HCT116 (cell line): ENCODE measurements around the gene GRM8. TPM values are rescaled to one million over a fixed set of nuclear protein-coding genes. Genes with fewer than 3 reads are reported as not detected.

ENCODE experiments used
- ATAC-seq: fragments of 200-7000 bp; cut with Tn5 transposase; 2 replicates; pipeline ENCODE4 v1.9.1; 2020; ENCODE audit warnings: mild to moderate bottlenecking, moderate library complexity
- BruUV-seq: library from RNA; stranded (reverse); fragments of 400-500 nt; replicated peaks from 2 replicates; lab custom pipeline; 2021; lab: Mats Ljungman, UMichigan
- CTCF ChIA-PET: fragments of 300-600 bp; sonication (Branson Sonifier 250); formaldehyde crosslinking; loops from one replicate; lab custom pipeline; 2021; ENCODE audit warnings: antibody characterized with exemption; lab: Charles Lee
- POLR2A ChIA-PET: fragments of 300-600, 350-600 bp; sonication (Branson Sonifier 250); formaldehyde crosslinking; loops from one replicate; lab custom pipeline; 2021; ENCODE audit warnings: antibody characterized with exemption; lab: Charles Lee
- RAD21 ChIA-PET, 2 experiments: fragments of 300-600 bp; sonication (Branson Sonifier 250); formaldehyde crosslinking; loops; one replicate each; lab custom pipeline; 2023; ENCODE audit warnings: low total read pairs in 2 of 2; ENCODE audit not compliant: uncharacterized antibody in 2 of 2, unreplicated experiment in 2 of 2, low non-redundant PET in 1 of 2; lab: Charles Lee
- DNase-seq: peaks from one replicate; pipeline ENCODE4 v3.0.0-alpha.2; 2010; ENCODE audit warnings: low read depth, low spot score
- H2AFZ ChIP-seq: fragments of 200-600 bp; shearing (Covaris generic), sonication (generic); 2 replicates; pipeline ENCODE4 v1.6.1; 2017; ENCODE audit warnings: low read depth, mixed run types, mixed read lengths, antibody characterized with exemption, low read length; ENCODE audit not compliant: poor library complexity, severe bottlenecking
- H3K27ac ChIP-seq: 2 replicates; pipeline ENCODE4 v1.5.1; 2012; ENCODE audit warnings: low read depth, low read length
- H3K27me3 ChIP-seq: fragments of 200-600 bp; sonication (generic); 2 replicates; pipeline ENCODE4 v1.6.1; 2016; ENCODE audit warnings: mixed run types, low read length, mixed read lengths; ENCODE audit not compliant: insufficient read depth
- H3K36me3 ChIP-seq, 2 experiments: fragments of 200-500 bp in 1 of 2; fragments of 200-600 bp in 1 of 2; sonication (Bioruptor generic) in 1 of 2; sonication (generic) in 1 of 2; 2 replicates each; pipeline versions ENCODE4 v1.5.1 to v1.6.1; 2014 to 2016; ENCODE audit warnings: low read length in 2 of 2, inconsistent platforms in 1 of 2, mixed read lengths in 1 of 2, mixed run types in 1 of 2; ENCODE audit not compliant: insufficient read depth in 2 of 2, control insufficient read depth in 1 of 2
- H3K4me1 ChIP-seq, 2 experiments: fragments of 200-600 bp in 1 of 2; sonication (generic) in 1 of 2; 2 replicates each; pipeline versions ENCODE4 v1.5.1 to v1.6.1; 2012 to 2017; ENCODE audit warnings: low read length in 2 of 2, inconsistent platforms in 1 of 2, mild to moderate bottlenecking in 1 of 2, mixed read lengths in 1 of 2, mixed run types in 1 of 2, moderate library complexity in 1 of 2; ENCODE audit not compliant: insufficient read depth in 2 of 2, control insufficient read depth in 1 of 2
- H3K4me2 ChIP-seq: fragments of 200-600 bp; sonication (generic); 2 replicates; pipeline ENCODE4 v1.6.1; 2017; ENCODE audit warnings: mixed run types, low read length, mixed read lengths
- H3K4me3 ChIP-seq, 2 experiments: fragments of 200-600 bp in 1 of 2; sonication (generic) in 1 of 2; replicated peaks in 1 of 2; 2 replicates each; pipeline ENCODE4 v1.5.1; 2011 to 2016; ENCODE audit warnings: low read length in 2 of 2, control low read depth in 1 of 2, low read depth in 1 of 2, mild to moderate bottlenecking in 1 of 2, mixed read lengths in 1 of 2, mixed run types in 1 of 2
- H3K79me2 ChIP-seq: fragments of 200-600 bp; sonication (generic); 2 replicates; pipeline ENCODE4 v1.6.1; 2017; ENCODE audit warnings: mild to moderate bottlenecking, mixed run types, low read length, moderate library complexity, mixed read lengths; ENCODE audit not compliant: insufficient read depth
- H3K9ac ChIP-seq: fragments of 200-600 bp; sonication (generic); 2 replicates; pipeline ENCODE4 v1.6.1; 2016; ENCODE audit warnings: low read length, mixed read lengths
- H3K9me2 ChIP-seq: fragments of 200-600 bp; sonication (generic), shearing (Covaris generic); 2 replicates; pipeline ENCODE4 v1.6.1; 2017; ENCODE audit warnings: mixed run types, mild to moderate bottlenecking, moderate library complexity; ENCODE audit not compliant: insufficient read depth
- H3K9me3 ChIP-seq, 2 experiments: fragments of 200-500 bp in 1 of 2; fragments of 200-600 bp in 1 of 2; sonication (Bioruptor generic) in 1 of 2; sonication (generic) in 1 of 2; 2 replicates each; pipeline ENCODE4 v1.6.1; 2014 to 2017; ENCODE audit warnings: low read length in 2 of 2, mixed read lengths in 2 of 2, inconsistent platforms in 1 of 2, low read depth in 1 of 2, mild to moderate bottlenecking in 1 of 2, mixed run types in 1 of 2, moderate library complexity in 1 of 2; ENCODE audit not compliant: control insufficient read depth in 1 of 2, insufficient read depth in 1 of 2
- H4K20me1 ChIP-seq: fragments of 200-600 bp; sonication (generic), shearing (Covaris generic); 2 replicates; pipeline ENCODE4 v1.6.1; 2017; ENCODE audit warnings: mixed run types, mild to moderate bottlenecking, moderate library complexity; ENCODE audit not compliant: insufficient read depth
- CBX3 ChIP-seq: IDR thresholded peaks from 2 replicates; pipeline ENCODE4 v1.6.1; 2012; ENCODE audit warnings: low read depth
- EGR1 ChIP-seq: IDR thresholded peaks from 2 replicates; pipeline ENCODE4 v1.6.1; 2012; ENCODE audit warnings: low read depth
- ELF1 ChIP-seq: IDR thresholded peaks from 2 replicates; pipeline ENCODE4 v1.6.1; 2012; ENCODE audit warnings: low read depth, borderline replicate concordance
- EZH2 ChIP-seq: fragments of 200-600 bp; sonication (generic); IDR thresholded peaks from 2 replicates; pipeline ENCODE4 v1.6.1; 2017; ENCODE audit warnings: antibody characterized with exemption, mixed run types
- EZH2phosphoT487 ChIP-seq: fragments of 200-600 bp; IDR thresholded peaks from 2 replicates; pipeline ENCODE4 v1.6.1; 2018; ENCODE audit warnings: antibody characterized with exemption, borderline replicate concordance
- JUND ChIP-seq: IDR thresholded peaks from 2 replicates; pipeline ENCODE4 v1.6.1; 2012
- POLR2A ChIP-seq: IDR thresholded peaks from 2 replicates; pipeline ENCODE4 v1.7.0; 2011; ENCODE audit warnings: borderline replicate concordance; ENCODE audit not compliant: insufficient read depth, insufficient read length; ENCODE audit errors: extremely low read depth
- POLR2AphosphoS5 ChIP-seq: IDR thresholded peaks from 2 replicates; pipeline ENCODE4 v1.6.1; 2011; ENCODE audit warnings: mild to moderate bottlenecking, low read depth, low read length, moderate library complexity
- SIN3A ChIP-seq: IDR thresholded peaks from 2 replicates; pipeline ENCODE4 v1.6.1; 2012; ENCODE audit warnings: low read depth
- SP1 ChIP-seq: IDR thresholded peaks from 2 replicates; pipeline ENCODE4 v1.6.1; 2012; ENCODE audit warnings: low read depth
- TCF7L2 ChIP-seq: IDR thresholded peaks from 2 replicates; pipeline ENCODE4 v1.7.0; 2011; ENCODE audit warnings: borderline replicate concordance, inconsistent platforms; ENCODE audit not compliant: insufficient read depth, insufficient read length; ENCODE audit errors: extremely low read depth
- YY1 ChIP-seq: IDR thresholded peaks from 2 replicates; pipeline ENCODE4 v1.6.1; 2011; ENCODE audit warnings: low read length, low read depth, moderate library complexity, mild to moderate bottlenecking; ENCODE audit not compliant: insufficient replicate concordance; ENCODE audit errors: extremely low read depth
- ZFX ChIP-seq: fragments of 450-650 bp; IDR thresholded peaks from 2 replicates; pipeline ENCODE4 v1.6.1; 2017
- ZNF274 ChIP-seq: fragments of 200-500 bp; sonication (Bioruptor generic); IDR thresholded peaks from 2 replicates; pipeline ENCODE4 v1.6.1; 2014; ENCODE audit warnings: mild to moderate bottlenecking, low read depth, low read length, inconsistent platforms
- intact Hi-C: fragments of 100-400 bp; cut with micrococcal nuclease; formaldehyde crosslinking; loops from 2 replicates; pipeline ENCODE4 v1.10.0; 2022
- total RNA-seq: library from RNA; stranded (reverse); gene quantifications from one replicate; pipeline ENCODE4 v1.2.1, GENCODE V29; 2021; ENCODE audit not compliant: unreplicated experiment
- TF ChIP-seq, protein P1 (sequence below): IDR thresholded peaks from 2 replicates; pipeline ENCODE4 v1.6.1; 2012; ENCODE audit warnings: low read depth
- TF ChIP-seq, protein P2 (sequence below): IDR thresholded peaks from 2 replicates; pipeline ENCODE4 v1.6.1; 2012
- TF ChIP-seq, protein P3 (sequence below): IDR thresholded peaks from 2 replicates; pipeline ENCODE4 v1.6.1; 2011; ENCODE audit warnings: mild to moderate bottlenecking, low read length, moderate library complexity; ENCODE audit not compliant: insufficient replicate concordance; ENCODE audit errors: extremely low read depth
- TF ChIP-seq, protein P4 (sequence below): IDR thresholded peaks from 2 replicates; pipeline ENCODE4 v1.6.1; 2012
- TF ChIP-seq, protein P5 (sequence below), 3 experiments: fragments of 200-600 bp in 1 of 3; sonication (generic) in 1 of 3; IDR thresholded peaks in 2 of 3; conservative IDR thresholded peaks in 1 of 3; 2 replicates each; pipeline ENCODE4 v1.5.1; 2012 to 2017; ENCODE audit warnings: low read depth in 2 of 3, low read length in 2 of 3, antibody characterized with exemption in 1 of 3, borderline replicate concordance in 1 of 3, control low read depth in 1 of 3, mild to moderate bottlenecking in 1 of 3, mixed read lengths in 1 of 3, mixed run types in 1 of 3, moderate library complexity in 1 of 3; ENCODE audit not compliant: insufficient read depth in 1 of 3

GRM8 gene
- total RNA-seq, 1 experiment from 2014 or later, result 0.05 TPM

DNA sequence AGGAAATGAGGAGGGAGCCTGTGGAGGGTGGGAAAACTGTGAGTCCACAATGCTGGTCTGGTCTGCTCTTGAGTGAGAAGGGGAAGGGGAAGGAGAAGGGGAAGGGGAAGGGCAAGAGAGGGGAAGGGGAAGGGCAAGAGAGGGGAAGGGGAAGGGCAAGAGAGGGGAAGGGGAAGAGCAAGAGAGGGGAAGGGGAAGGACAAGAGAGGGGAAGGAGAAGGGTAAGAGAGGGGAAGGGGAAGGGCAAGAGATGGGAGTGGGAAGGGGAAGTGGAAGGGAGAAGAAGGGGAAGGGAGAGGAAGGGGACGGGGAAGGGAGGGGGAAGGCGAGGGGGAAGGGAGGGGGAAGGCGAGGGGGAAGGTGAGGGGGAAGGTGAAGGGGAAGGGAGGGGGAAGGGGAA, 213.2 kb downstream of the GRM8 start:
- H3K9me2 ChIP-seq, result no peaks in the 10 kb centered on the region
- no peak for ATAC-seq
- no peaks in the 10 kb centered on the region for H3K9me3 ChIP-seq
- TF ChIP-seq JUND, result no peak
- no peak for TF ChIP-seq POLR2AphosphoS5
- TF ChIP-seq ZFX, result no peak
- TF ChIP-seq, protein P1, sequence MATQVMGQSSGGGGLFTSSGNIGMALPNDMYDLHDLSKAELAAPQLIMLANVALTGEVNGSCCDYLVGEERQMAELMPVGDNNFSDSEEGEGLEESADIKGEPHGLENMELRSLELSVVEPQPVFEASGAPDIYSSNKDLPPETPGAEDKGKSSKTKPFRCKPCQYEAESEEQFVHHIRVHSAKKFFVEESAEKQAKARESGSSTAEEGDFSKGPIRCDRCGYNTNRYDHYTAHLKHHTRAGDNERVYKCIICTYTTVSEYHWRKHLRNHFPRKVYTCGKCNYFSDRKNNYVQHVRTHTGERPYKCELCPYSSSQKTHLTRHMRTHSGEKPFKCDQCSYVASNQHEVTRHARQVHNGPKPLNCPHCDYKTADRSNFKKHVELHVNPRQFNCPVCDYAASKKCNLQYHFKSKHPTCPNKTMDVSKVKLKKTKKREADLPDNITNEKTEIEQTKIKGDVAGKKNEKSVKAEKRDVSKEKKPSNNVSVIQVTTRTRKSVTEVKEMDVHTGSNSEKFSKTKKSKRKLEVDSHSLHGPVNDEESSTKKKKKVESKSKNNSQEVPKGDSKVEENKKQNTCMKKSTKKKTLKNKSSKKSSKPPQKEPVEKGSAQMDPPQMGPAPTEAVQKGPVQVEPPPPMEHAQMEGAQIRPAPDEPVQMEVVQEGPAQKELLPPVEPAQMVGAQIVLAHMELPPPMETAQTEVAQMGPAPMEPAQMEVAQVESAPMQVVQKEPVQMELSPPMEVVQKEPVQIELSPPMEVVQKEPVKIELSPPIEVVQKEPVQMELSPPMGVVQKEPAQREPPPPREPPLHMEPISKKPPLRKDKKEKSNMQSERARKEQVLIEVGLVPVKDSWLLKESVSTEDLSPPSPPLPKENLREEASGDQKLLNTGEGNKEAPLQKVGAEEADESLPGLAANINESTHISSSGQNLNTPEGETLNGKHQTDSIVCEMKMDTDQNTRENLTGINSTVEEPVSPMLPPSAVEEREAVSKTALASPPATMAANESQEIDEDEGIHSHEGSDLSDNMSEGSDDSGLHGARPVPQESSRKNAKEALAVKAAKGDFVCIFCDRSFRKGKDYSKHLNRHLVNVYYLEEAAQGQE, result no peak
- TF ChIP-seq, protein P2, sequence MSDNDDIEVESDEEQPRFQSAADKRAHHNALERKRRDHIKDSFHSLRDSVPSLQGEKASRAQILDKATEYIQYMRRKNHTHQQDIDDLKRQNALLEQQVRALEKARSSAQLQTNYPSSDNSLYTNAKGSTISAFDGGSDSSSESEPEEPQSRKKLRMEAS, result no peak
- TF ChIP-seq ELF1, result no peak
- TF ChIP-seq YY1, result no peak
- no peak for TF ChIP-seq CBX3
- no peak for TF ChIP-seq POLR2A
- TF ChIP-seq EZH2phosphoT487, result no peak
- TF ChIP-seq EGR1, result no peak
- no peak for TF ChIP-seq EZH2
- TF ChIP-seq SIN3A, result no peak
- no peak for TF ChIP-seq SP1
- TF ChIP-seq, protein P3, sequence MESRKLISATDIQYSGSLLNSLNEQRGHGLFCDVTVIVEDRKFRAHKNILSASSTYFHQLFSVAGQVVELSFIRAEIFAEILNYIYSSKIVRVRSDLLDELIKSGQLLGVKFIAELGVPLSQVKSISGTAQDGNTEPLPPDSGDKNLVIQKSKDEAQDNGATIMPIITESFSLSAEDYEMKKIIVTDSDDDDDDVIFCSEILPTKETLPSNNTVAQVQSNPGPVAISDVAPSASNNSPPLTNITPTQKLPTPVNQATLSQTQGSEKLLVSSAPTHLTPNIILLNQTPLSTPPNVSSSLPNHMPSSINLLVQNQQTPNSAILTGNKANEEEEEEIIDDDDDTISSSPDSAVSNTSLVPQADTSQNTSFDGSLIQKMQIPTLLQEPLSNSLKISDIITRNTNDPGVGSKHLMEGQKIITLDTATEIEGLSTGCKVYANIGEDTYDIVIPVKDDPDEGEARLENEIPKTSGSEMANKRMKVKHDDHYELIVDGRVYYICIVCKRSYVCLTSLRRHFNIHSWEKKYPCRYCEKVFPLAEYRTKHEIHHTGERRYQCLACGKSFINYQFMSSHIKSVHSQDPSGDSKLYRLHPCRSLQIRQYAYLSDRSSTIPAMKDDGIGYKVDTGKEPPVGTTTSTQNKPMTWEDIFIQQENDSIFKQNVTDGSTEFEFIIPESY, result no peak
- TF ChIP-seq, protein P4, sequence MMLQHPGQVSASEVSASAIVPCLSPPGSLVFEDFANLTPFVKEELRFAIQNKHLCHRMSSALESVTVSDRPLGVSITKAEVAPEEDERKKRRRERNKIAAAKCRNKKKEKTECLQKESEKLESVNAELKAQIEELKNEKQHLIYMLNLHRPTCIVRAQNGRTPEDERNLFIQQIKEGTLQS, result no peak
- TF ChIP-seq, protein P5, sequence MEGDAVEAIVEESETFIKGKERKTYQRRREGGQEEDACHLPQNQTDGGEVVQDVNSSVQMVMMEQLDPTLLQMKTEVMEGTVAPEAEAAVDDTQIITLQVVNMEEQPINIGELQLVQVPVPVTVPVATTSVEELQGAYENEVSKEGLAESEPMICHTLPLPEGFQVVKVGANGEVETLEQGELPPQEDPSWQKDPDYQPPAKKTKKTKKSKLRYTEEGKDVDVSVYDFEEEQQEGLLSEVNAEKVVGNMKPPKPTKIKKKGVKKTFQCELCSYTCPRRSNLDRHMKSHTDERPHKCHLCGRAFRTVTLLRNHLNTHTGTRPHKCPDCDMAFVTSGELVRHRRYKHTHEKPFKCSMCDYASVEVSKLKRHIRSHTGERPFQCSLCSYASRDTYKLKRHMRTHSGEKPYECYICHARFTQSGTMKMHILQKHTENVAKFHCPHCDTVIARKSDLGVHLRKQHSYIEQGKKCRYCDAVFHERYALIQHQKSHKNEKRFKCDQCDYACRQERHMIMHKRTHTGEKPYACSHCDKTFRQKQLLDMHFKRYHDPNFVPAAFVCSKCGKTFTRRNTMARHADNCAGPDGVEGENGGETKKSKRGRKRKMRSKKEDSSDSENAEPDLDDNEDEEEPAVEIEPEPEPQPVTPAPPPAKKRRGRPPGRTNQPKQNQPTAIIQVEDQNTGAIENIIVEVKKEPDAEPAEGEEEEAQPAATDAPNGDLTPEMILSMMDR (IDR thresholded peaks at IDR 0.05 in 2 of 3, conservative IDR thresholded peaks at IDR 0.05 in 1 of 3; ENCODE audit: borderline replicate concordance in 1 of 3, insufficient read depth in 1 of 3, low read depth in 2 of 3, low read length in 2 of 3), result no peak
- no peak for TF ChIP-seq ZNF274
- TF ChIP-seq TCF7L2, result no peak
- ChIA-PET RAD21 (no interaction called here), CTCF (no interaction called here), POLR2A (no interaction called here)
- H3K27ac ChIP-seq, result no peak overlapping the region
- no peak overlapping the region for H2AFZ ChIP-seq
- no peaks in the 10 kb centered on the region for H3K36me3 ChIP-seq
- no peak overlapping the region for H3K4me2 ChIP-seq
- H3K4me1 ChIP-seq, result no peaks in the 10 kb centered on the region
- H4K20me1 ChIP-seq, result no peaks in the 10 kb centered on the region
- intact Hi-C loops, result no loop called here
- DNase-seq, result no peak
- H3K79me2 ChIP-seq, result no peaks in the 10 kb centered on the region
- BruUV-seq, result no TSS peak
- H3K27me3 ChIP-seq, result peaks cover 22% of the 10 kb centered on the region
- H3K4me3 ChIP-seq, result no peak overlapping the region
- no peak overlapping the region for H3K9ac ChIP-seq
